Duodenal mucosa (tissue), 2 donors: ENCODE results near the gene APOC4.

Experiments
- H3K27ac ChIP-seq: one replicate; pipeline ENCODE4 v1.7.0; 2013; ENCODE audit warnings: low read depth, low read length
- H3K27me3 ChIP-seq, 2 donors: one replicate each; pipeline ENCODE4 v1.7.0; 2013; ENCODE audit warnings: low read length in 2 of 2, control low read depth in 1 of 2; ENCODE audit not compliant: insufficient read depth in 2 of 2, control insufficient read depth in 1 of 2
- H3K36me3 ChIP-seq, 2 donors: one replicate each; pipeline ENCODE4 v1.7.0; 2013; ENCODE audit warnings: low read length in 2 of 2, control low read depth in 1 of 2; ENCODE audit not compliant: insufficient read depth in 2 of 2, control insufficient read depth in 1 of 2
- H3K4me1 ChIP-seq, 2 donors: one replicate each; pipeline ENCODE4 v1.7.0; 2013; ENCODE audit warnings: low read length in 2 of 2, control low read depth in 1 of 2; ENCODE audit not compliant: insufficient read depth in 2 of 2, control insufficient read depth in 1 of 2
- H3K4me3 ChIP-seq, 2 donors: one replicate each; pipeline ENCODE4 v1.7.0; 2013; ENCODE audit warnings: low read length in 2 of 2, low read depth in 1 of 2
- H3K9ac ChIP-seq, 2 donors: one replicate each; pipeline ENCODE4 v1.7.0; 2013; ENCODE audit warnings: low read length in 2 of 2, low read depth in 1 of 2
- H3K9me3 ChIP-seq, 2 donors: one replicate each; pipeline ENCODE4 v1.7.0; 2013; ENCODE audit warnings: low read length in 2 of 2, control low read depth in 1 of 2; ENCODE audit not compliant: control insufficient read depth in 1 of 2

APOC4 gene

DNA sequence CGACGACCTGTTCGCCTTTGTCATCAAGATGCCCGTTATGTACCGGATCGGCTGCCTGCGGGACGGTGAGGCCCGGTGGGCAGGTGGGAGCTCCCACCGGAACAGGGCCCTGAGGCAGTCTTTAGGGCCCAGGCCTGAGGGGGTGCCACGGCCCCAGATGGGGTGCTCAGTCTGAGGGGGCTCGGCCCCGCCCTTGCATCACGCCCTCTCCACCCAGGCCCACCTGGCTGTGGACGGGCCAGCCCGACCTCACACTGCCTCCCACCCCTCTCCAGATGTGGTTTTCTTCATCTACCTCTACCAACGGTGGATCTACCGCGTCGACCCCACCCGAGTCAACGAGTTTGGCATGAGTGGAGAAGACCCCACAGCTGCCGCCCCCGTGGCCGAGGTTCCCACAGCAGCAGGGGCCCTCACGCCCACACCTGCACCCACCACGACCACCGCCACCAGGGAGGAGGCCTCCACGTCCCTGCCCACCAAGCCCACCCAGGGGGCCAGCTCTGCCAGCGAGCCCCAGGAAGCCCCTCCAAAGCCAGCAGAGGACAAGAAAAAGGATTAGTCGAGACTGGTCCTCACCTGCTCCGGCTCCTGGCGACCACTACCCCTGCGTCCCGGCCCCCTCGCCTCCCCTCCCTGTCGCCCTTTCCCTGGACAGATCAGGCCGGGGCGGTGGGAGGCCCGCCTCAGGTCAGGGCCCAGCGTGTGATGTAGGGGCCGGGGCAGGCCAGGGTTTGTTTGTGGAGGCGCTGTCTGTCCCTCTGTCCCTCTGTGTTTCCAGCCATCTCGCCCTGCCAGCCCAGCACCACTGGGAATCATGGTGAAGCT, 50.5 kb downstream of the APOC4 start:
- Histone ChIP-seq H3K9ac (no peak overlapping the region), H3K27me3 (no peaks in the 10 kb centered on the region), H3K27ac (no peak overlapping the region), H3K36me3 (peaks cover 21 to 53% of the 10 kb centered on the region in 2 donors), H3K4me3 (no peak overlapping the region), H3K4me1 (no peaks in the 10 kb centered on the region), H3K9me3 (no peaks in the 10 kb centered on the region)

DNA sequence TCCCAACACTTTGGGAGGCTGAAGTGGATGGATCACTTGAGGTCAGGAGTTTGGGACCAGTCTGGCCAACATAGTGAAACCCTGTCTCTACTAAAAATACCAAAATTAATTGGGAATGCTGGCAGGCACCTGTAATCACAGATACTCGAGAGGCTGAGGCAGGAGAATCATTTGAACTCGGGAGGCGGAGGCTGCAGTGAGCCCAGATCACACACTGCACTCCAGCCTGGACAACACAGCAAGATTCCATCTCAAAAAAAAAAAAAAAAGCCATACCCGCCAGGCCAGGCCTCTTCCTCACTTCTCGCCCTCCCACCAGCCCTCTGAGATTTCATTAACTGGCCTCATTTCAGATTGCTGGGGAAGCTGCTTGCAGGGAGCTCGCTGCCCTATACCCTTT, 51.5 kb downstream of the APOC4 start:
- Histone ChIP-seq H3K27ac (no peak overlapping the region), H3K4me1 (no peaks in the 10 kb centered on the region), H3K36me3 (peaks cover 21 to 48% of the 10 kb centered on the region in 2 donors), H3K9me3 (no peaks in the 10 kb centered on the region), H3K9ac (no peak overlapping the region), H3K4me3 (no peak overlapping the region), H3K27me3 (no peaks in the 10 kb centered on the region)

DNA sequence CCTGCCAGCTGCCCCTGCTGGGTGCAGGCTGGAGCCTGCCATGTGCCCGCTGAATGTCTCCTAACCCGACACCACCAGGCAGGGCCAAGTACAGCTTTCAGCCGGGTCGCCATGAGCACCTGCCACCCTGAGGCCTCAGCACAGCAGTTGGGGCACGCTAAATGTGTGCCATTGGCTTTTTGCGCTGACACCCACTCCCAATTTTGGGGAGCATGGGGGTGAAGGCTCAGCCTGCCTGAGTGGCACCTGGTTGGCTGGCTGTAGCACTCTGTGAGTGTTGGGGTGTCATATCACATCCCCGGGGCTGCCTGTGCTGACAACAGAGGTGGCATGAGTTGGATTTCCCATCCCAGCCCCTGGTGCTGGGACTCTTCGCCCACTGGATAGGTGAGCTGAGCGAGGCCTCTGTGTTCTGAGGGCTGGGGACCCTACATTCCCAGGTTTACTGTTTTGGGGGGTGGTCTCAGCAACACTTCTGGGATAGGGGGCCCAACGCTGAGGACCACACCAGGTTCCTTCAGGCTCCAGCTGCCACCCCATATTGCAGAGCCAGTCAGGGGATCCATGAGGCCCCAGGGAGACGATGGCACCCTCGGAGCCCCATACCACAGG, 52.0 kb downstream of the APOC4 start:
- peaks cover 21 to 43% of the 10 kb centered on the region in 2 donors for H3K36me3 ChIP-seq
- no peaks in the 10 kb centered on the region for H3K27me3 ChIP-seq
- no peaks in the 10 kb centered on the region for H3K4me1 ChIP-seq
- no peak overlapping the region for H3K4me3 ChIP-seq
- H3K9me3 ChIP-seq: no peaks in the 10 kb centered on the region
- H3K27ac ChIP-seq: no peak overlapping the region
- no peak overlapping the region for H3K9ac ChIP-seq
